Activated T-cell treated with anti-CD3 and anti-CD28 coated beads, Interleukin-2, amount 50 U/mL, for 72 hours (primary cell): ENCODE data around the gene G3BP2. TPM values are rescaled to one million over a fixed set of nuclear protein-coding genes. Genes with fewer than 3 reads are reported as not detected.
A peak's percentile ranks its signal among the peaks of the same experiment; 100 is the strongest.
"Not testable (repeated sequence)": the region's sequence is repeated elsewhere in the genome, so short reads cannot be mapped to it uniquely, and the experiment has no call there.

ENCODE experiments used
- ATAC-seq, 2 donors: fragments of 150-1000 bp; cut with Tn5 transposase; replicated peaks in 1 of 2; 2 replicates each; pipeline ENCODE4 v1.10.0; 2021; ENCODE audit warnings: moderate library complexity in 2 of 2, mild to moderate bottlenecking in 1 of 2
- DNase-seq, 2 donors: peaks; one replicate each; pipeline ENCODE4 v3.0.0; 2021 to 2022; ENCODE audit warnings: mixed read lengths in 1 of 2
- H3K27ac Mint-ChIP-seq: one replicate; pipeline ENCODE4 v1.8.0; 2022; ENCODE audit warnings: mild to moderate bottlenecking, moderate library complexity, mixed read lengths
- H3K27me3 Mint-ChIP-seq: one replicate; pipeline ENCODE4 v1.8.0; 2022; ENCODE audit warnings: low read depth, mixed read lengths
- H3K36me3 Mint-ChIP-seq, 2 donors: one replicate each; pipeline ENCODE4 v1.8.0; 2022; ENCODE audit warnings: mixed read lengths in 2 of 2, mild to moderate bottlenecking in 1 of 2; ENCODE audit not compliant: insufficient read depth in 2 of 2
- H3K4me1 Mint-ChIP-seq: one replicate; pipeline ENCODE4 v1.8.0; 2022; ENCODE audit warnings: low read depth, mixed read lengths
- H3K4me3 Mint-ChIP-seq, 2 donors: one replicate each; pipeline ENCODE4 v1.8.0; 2022; ENCODE audit warnings: mild to moderate bottlenecking in 2 of 2, mixed read lengths in 2 of 2, moderate library complexity in 2 of 2
- H3K9me3 Mint-ChIP-seq, 2 donors: one replicate each; pipeline ENCODE4 v1.8.0; 2022; ENCODE audit warnings: mixed read lengths in 2 of 2
- total RNA-seq, 2 donors: library from RNA; stranded (reverse); gene quantifications; one replicate each; pipeline ENCODE4 v1.2.3, GENCODE V29; 2022

The G3BP2 gene
- total RNA-seq, 2 donors from 2014 or later, result 204 to 212 TPM

DNA sequence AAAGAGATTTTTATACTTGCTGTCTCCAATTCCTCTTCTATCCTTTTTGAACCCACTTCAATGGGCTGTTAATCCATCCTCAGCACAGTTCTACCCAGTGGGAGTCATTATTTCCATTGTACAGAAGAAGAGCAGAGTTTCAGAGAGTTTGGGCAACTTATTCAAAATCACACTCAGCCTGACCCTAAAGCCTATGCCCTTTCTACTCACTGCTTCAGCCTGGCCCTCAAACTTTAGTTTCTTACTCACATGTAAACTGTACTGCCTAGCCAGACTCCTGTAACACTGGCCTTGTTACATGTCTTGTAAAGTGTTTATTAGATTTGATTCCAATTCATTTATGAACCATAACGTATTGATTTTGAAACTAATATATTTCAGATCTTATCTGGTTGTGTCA, 26.1 kb upstream of the G3BP2 start:
- DNase-seq, result peak in 1 of 2 donors; percentile 6
- peak; percentile 68 to 69 for ATAC-seq
- Mint-ChIP-seq H3K4me1 (peaks cover 42% of the 10 kb centered on the region), H3K36me3 (no peaks in the 10 kb centered on the region), H3K4me3 (peak overlapping the region; percentile 63 to 71), H3K27me3 (no peaks in the 10 kb centered on the region), H3K9me3 (peaks cover 0 to 2% of the 10 kb centered on the region in 2 donors), H3K27ac (peak overlapping the region; percentile 89)

DNA sequence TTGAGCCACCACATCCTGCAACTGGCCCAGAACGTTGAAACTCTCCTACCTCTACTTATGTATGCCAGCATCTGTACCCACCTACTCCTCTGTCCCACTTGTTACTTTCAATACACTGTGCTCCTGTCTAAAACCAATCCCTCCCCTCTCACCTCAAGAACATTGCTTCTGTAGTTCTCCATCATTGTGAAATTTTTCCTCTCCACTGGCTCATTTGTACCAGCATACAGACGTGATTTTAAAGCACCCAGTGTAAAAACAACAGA, 25.7 kb upstream of the G3BP2 start:
- DNase-seq, result no peak
- Mint-ChIP-seq H3K4me3 (peak overlapping the region; percentile 63 to 71), H3K9me3 (peaks cover 0 to 2% of the 10 kb centered on the region in 2 donors), H3K27me3 (no peaks in the 10 kb centered on the region), H3K36me3 (peaks cover 0 to 3% of the 10 kb centered on the region in 2 donors), H3K4me1 (peaks cover 42% of the 10 kb centered on the region), H3K27ac (peak overlapping the region; percentile 89)
- ATAC-seq, result peak; percentile 59 to 63

DNA sequence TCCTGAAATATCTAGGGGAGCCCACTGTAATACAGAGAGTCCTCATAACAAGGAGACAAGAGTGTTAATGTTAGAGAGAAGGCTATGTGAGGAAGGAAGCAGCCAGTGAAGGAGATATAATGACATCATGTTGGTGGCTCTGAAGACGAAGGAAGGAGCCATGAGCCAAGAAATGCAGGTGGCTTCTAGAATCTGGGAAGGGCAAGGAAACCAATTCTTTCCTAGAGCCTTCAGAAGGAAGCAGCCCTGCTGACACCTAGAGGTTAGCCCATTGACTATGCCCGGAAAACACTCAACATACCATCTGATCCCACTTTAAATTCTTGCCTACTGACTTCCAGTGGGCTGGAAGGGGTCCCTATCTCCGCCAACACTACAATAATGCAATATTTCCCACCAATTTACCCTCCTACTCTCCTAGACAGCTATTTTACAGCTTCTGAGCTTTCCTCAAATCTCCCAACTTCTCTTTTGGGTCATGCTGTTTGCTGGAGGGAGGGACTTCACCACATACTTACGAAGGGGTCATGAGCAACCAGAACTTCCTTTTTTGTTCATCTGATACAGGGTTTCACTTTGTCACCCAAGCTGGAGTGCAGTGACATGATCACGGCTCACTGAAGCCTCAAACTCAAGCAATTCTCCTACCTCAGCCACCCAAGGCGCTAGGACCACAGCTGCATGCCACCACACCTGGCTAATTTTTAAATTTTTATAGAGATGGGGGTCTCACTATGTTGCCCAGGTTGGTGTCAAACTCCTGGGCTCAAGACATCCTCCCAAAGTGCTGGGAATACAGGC, 25.2 kb upstream of the G3BP2 start:
- peak overlapping the region; percentile 63 to 71 for H3K4me3 Mint-ChIP-seq
- peaks cover 0 to 2% of the 10 kb centered on the region in 2 donors for H3K9me3 Mint-ChIP-seq
- H3K27ac Mint-ChIP-seq, result peak overlapping the region; percentile 89
- peak; percentile 79 to 84 for ATAC-seq
- DNase-seq, result peak; percentile 42 to 43
- peaks cover 0 to 4% of the 10 kb centered on the region in 2 donors for H3K36me3 Mint-ChIP-seq
- H3K4me1 Mint-ChIP-seq, result peaks cover 42% of the 10 kb centered on the region
- no peaks in the 10 kb centered on the region for H3K27me3 Mint-ChIP-seq

DNA sequence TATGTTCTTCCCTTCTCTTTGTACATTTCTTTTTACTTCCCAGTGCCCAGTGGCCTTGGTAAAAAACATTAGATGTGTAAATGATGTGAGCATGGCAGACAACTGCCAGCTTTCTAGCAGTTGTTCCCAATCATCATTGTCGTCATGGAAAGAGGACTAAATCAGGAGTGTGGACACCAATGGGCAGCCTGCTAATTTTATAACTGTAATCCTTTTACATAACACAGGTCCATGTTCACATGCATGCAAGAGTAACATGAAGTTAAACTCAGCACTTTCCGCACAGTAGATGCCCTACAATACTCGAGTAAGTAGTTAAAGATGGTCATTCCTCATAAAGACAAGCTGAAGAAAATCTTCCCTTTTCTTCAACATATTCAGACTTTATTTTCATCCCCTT, 23.4 kb upstream of the G3BP2 start:
- peaks cover 0 to 4% of the 10 kb centered on the region in 2 donors for H3K36me3 Mint-ChIP-seq
- H3K27me3 Mint-ChIP-seq, result no peaks in the 10 kb centered on the region
- H3K4me3 Mint-ChIP-seq, result no peak overlapping the region
- peak overlapping the region; percentile 26 for H3K27ac Mint-ChIP-seq
- no peak for ATAC-seq
- DNase-seq, result no peak
- peaks cover 42% of the 10 kb centered on the region for H3K4me1 Mint-ChIP-seq
- peaks cover 0 to 2% of the 10 kb centered on the region in 2 donors for H3K9me3 Mint-ChIP-seq

DNA sequence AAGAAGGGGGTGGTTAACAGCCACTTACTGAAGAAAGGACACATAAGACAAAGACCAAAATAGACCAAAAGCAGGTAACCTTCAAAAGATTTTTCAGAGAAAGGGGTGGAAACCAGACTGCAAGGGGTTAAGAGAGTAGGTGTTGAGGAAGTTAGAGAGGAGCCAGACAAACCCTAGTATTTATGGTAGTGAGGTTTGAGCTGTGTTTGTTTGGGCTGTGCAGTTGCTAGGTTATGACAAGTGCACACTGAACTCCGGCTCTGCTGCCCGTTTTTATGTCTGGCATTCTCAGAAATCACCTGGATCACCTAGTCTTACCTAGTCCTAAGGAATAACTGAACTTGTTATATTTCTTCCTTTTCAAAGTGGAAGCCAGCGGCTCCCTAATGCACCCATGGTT, 22.9 kb upstream of the G3BP2 start:
- Mint-ChIP-seq H3K27me3 (no peaks in the 10 kb centered on the region), H3K9me3 (peaks cover 0 to 2% of the 10 kb centered on the region in 2 donors), H3K4me1 (peaks cover 42% of the 10 kb centered on the region), H3K36me3 (peaks cover 0 to 4% of the 10 kb centered on the region in 2 donors), H3K4me3 (no peak overlapping the region), H3K27ac (peak overlapping the region; percentile 83)
- ATAC-seq, result peak; percentile 62 to 71
- peak in 1 of 2 donors; percentile 12 for DNase-seq

DNA sequence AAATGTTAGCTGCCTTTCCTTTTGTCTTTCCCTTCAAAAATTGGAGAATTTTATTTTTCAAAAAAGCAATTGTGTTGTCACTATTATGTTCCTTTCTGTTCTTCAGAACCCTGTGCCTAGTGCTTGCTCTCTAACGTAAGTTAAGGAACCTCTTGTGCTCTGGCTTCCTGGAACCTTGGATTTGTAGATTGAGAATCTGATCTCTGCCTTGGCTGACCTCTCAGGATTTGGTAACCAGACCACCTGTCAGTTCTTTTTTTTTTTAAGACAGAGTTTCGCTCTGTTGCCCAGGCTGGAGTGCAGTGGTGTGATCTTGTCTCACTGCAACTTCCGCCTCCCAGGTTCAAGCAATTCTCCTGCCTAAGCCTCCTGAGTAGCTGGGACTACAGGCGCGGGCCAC, 18.9 kb upstream of the G3BP2 start:
- not testable (repeated sequence) for H3K27ac Mint-ChIP-seq, H3K9me3 Mint-ChIP-seq, ATAC-seq

DNA sequence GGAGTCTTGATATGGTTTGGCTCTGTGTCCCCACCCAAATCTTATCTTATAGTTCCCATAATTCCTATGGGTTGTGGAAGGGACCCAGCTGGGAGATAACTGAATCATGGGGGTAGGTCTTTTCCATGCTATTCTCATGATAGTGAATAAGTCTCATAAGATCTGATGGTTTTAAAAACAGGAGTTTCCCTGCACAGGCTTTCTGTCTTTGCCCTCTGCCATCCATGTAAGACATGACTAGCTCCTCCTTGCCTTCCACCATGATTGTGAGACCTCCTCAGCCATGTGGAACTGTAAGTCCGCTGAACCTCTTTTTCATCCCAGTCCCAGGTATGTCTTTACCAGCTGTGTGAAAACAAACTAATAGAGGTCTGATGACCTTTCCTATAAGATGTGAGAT, 13.9 kb upstream of the G3BP2 start:
- H3K36me3 Mint-ChIP-seq, H3K27me3 Mint-ChIP-seq, H3K4me3 Mint-ChIP-seq, H3K9me3 Mint-ChIP-seq, ATAC-seq, H3K27ac Mint-ChIP-seq, DNase-seq: not testable (repeated sequence)
- H3K4me1 Mint-ChIP-seq, result peaks cover 37% of the 10 kb centered on the region

More for the DNA sequence above, 18.9 kb upstream of the G3BP2 start:
- not testable (repeated sequence) for H3K36me3 Mint-ChIP-seq, H3K4me3 Mint-ChIP-seq, H3K27me3 Mint-ChIP-seq, DNase-seq
- peaks cover 26% of the 10 kb centered on the region for H3K4me1 Mint-ChIP-seq

DNA sequence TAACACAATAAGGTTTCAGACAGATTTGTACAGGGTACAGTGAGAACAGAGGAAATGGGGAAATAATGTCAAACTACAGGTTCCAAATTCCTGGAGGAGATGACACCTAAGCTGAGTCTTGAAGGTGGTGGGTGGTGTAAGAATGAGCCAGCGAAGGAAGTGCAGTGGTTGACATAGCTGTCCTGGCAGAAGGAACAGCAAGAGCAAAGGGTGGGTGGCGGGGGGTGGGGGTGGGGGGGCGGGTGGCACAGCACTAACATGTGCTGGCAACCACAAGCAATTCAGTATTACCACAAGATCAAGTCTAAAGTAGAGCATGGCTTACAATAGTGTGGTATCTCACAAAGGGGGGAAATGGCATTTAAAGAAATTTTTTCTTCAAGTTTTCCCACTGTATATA, 13.1 kb upstream of the G3BP2 start:
- Mint-ChIP-seq H3K36me3 (peaks cover 3 to 5% of the 10 kb centered on the region in 2 donors), H3K27me3 (no peaks in the 10 kb centered on the region), H3K4me1 (peaks cover 42% of the 10 kb centered on the region), H3K27ac (peak overlapping the region; percentile 16), H3K4me3 (peak overlapping the region; percentile 0 to 69), H3K9me3 (no peaks in the 10 kb centered on the region)
- ATAC-seq, result peak; percentile 66 to 83
- peak; percentile 27 to 32 for DNase-seq

DNA sequence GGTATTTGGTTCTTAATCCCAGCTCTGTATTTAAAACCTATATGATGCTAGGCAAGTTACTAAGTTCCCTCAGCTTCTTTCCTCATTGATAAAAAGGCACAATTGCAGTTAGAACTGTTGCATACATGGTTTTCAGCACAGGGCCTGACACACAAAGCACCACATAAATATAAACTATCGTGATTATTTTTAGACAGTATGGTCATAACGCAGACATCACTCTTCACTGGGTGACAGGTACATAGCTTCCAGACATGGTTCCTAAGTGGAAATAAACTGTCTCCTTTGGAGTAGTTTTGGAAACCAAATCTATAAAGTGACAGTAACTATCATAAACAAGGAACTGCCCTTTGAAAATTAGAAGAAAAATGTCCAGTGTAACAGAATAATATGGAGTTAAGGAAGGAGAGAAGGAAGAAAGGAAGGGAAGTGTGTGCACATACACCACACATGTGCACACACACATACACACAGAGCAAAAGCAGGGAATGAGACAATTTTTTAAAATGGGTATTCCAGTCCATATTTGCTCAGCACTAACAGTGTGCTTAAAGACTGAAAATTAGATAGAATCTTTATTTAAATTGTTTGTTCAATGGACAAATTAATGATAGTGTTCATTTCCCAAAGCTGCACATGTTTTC, 12.5 kb upstream of the G3BP2 start:
- Mint-ChIP-seq H3K9me3 (no peaks in the 10 kb centered on the region), H3K36me3 (peaks cover 3 to 5% of the 10 kb centered on the region in 2 donors), H3K27ac (peak overlapping the region; percentile 16), H3K4me3 (peak overlapping the region; percentile 0 to 69), H3K27me3 (no peaks in the 10 kb centered on the region), H3K4me1 (peaks cover 42% of the 10 kb centered on the region)
- DNase-seq (no peak), ATAC-seq (no peak)

DNA sequence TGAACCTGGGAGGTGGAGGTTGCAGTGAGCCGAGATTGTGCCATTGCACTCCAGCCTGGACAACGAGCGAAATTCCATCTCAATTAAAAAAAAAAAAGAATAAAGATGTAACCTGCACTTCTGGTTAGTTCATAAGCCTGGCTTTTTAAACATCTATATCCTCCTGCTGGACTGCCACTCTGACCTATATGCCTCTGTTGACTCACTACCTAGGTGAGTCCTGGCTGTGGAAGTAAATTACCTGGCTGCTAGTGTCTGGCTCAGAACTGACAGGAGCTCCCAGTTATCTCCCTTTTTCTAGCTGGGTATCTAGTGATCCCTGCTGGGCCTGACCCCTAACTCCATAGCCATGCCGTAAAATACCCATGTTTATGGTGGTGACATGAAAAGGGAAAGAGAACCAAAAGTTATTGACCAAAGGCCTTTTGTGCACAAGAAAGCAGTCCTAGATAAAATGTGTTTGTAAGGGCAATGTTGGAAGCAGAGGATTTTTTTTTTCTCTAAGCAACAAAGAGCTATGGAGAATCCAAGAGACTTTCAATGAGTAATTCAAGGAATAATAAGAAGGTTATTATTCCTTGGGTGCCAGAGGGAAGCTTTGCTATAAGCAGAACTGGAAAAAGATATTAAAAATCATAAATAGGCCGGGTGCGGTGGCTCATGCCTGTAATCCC, 10.4 kb upstream of the G3BP2 start:
- peak overlapping the region in 1 of 2 donors; percentile 27 for H3K4me3 Mint-ChIP-seq
- H3K9me3 Mint-ChIP-seq, result no peaks in the 10 kb centered on the region
- peaks cover 42% of the 10 kb centered on the region for H3K4me1 Mint-ChIP-seq
- no peak overlapping the region for H3K27ac Mint-ChIP-seq
- H3K27me3 Mint-ChIP-seq, result no peaks in the 10 kb centered on the region
- DNase-seq (no peak), ATAC-seq (no peak)
- peaks cover 3 to 5% of the 10 kb centered on the region in 2 donors for H3K36me3 Mint-ChIP-seq

DNA sequence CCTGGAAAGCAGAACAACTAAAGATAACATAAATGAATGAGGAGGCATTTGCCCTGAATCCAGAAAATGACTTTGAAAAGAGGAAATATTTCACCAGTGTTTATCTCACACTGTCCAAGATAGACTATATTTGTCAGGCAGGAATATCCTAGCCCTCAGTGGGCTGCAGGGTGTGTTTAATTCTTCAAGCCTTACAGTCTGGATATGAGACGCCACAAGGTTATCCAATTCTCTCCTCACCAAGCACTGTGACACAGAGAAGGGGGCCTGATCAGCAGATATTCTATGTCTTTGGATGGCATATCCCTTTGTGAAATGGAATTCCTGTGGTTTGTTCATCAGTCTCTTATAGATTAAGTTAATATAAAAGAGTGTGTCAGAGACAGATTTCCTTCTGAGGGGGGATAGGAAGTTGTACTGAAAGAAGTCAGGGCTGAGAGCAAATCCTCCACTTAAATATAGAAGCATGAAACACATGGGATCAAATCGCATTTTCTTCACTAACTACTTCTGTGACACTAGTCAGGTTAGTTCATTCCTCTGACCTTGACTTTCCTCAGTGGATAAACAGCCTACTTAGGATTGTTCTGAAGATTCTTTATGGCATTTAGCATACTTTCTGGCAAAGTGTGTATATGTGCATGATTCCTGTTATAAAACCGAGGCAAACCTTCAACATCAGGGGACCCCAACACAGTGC, 6.8 kb upstream of the G3BP2 start:
- Mint-ChIP-seq H3K4me1 (peaks cover 23% of the 10 kb centered on the region), H3K27ac (no peak overlapping the region), H3K9me3 (no peaks in the 10 kb centered on the region), H3K36me3 (no peaks in the 10 kb centered on the region), H3K27me3 (no peaks in the 10 kb centered on the region), H3K4me3 (no peak overlapping the region)
- no peak for DNase-seq
- ATAC-seq, result no peak

DNA sequence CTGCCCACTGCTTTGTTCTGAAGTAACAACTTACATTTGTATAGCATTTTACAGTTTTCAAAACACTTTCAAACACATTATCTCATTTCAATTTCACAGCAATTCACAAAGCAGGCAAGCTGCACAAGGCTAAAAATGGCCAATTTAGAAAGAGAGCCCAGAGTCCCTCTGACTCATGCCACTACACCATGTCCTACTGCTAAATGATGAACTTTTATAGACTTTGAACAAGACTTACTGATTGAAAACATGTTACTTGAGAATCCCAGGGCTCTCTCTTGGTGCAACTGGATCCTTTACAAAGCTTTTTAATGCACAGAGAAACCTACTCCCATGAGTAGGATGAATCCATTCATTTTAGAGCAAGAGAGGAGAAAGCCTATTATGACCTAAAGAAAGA, 5.8 kb upstream of the G3BP2 start:
- DNase-seq, result no peak
- no peaks in the 10 kb centered on the region for H3K9me3 Mint-ChIP-seq
- no peak overlapping the region for H3K27ac Mint-ChIP-seq
- ATAC-seq, result no peak
- no peaks in the 10 kb centered on the region for H3K27me3 Mint-ChIP-seq
- H3K4me3 Mint-ChIP-seq, result no peak overlapping the region
- no peaks in the 10 kb centered on the region for H3K36me3 Mint-ChIP-seq
- peaks cover 27% of the 10 kb centered on the region for H3K4me1 Mint-ChIP-seq

DNA sequence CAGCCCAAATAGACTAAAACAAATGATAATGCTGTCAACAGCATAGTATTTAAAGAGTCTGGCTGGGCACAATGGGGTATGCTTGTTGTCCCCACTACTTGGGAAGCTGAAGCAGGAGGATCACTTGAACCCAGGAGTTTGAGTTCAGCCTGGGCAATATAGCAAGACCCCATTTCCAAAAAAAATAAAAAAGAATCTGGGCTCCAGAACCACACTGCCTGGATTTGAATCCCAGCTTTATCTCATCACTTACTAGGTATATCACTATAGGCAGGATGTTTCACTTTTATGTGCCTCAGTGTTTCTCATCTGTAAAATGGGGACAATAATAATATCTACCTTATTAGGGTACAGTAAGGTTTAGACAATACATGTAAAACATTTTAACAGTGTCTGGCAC, 5.3 kb upstream of the G3BP2 start:
- no peak for DNase-seq
- no peaks in the 10 kb centered on the region for H3K36me3 Mint-ChIP-seq
- H3K4me1 Mint-ChIP-seq, result peaks cover 25% of the 10 kb centered on the region
- no peaks in the 10 kb centered on the region for H3K27me3 Mint-ChIP-seq
- no peak overlapping the region for H3K4me3 Mint-ChIP-seq
- no peak for ATAC-seq
- H3K9me3 Mint-ChIP-seq, result no peaks in the 10 kb centered on the region
- no peak overlapping the region for H3K27ac Mint-ChIP-seq
